Activated CD4-positive, alpha-beta T cell treated with anti-CD3 and anti-CD28 coated beads, Interleukin-2, amount 50 U/mL, for 24 hours (primary cell): ENCODE measurements around the gene TMTC1.
"Not testable (repeated sequence)": the region's sequence is repeated elsewhere in the genome, so short reads cannot be mapped to it uniquely, and the experiment has no call there.

Source experiments
- DNase-seq, 2 donors: peaks; one replicate each; pipeline ENCODE4 v3.0.0-alpha.2; 2020; ENCODE audit warnings: low read depth in 1 of 2, low spot score in 1 of 2

TMTC1 gene

GRCh38 chr12:29783773-29784666 lies at the start of gene TMTC1:
Gene TMTC1, minus strand, starts transcription at chr12:29783942. Its CDS starts 191 bp downstream, at chr12:29783751.
- no peak for DNase-seq

GRCh38 chr12:29831173-29831572 lies 47.4 kb upstream of the TMTC1 start:
- DNase-seq = no peak

- no peak for DNase-seq
Observed at GRCh38 chr12:29830391-29830790, 46.6 kb upstream of the TMTC1 start.

GRCh38 chr12:29818916-29819623 lies 35.3 kb upstream of the TMTC1 start:
- DNase-seq = no peak

- DNase-seq = no peak
Observed at GRCh38 chr12:29816874-29817725, 33.4 kb upstream of the TMTC1 start.

GRCh38 chr12:29809616-29810361 lies 26.0 kb upstream of the TMTC1 start:
- not testable (repeated sequence) for DNase-seq

GRCh38 chr12:29807129-29807528 lies 23.4 kb upstream of the TMTC1 start:
- no peak for DNase-seq

GRCh38 chr12:29804019-29804418 lies 20.3 kb upstream of the TMTC1 start:
- no peak for DNase-seq

- DNase-seq = no peak
Observed at GRCh38 chr12:29799591-29799990, 15.8 kb upstream of the TMTC1 start.

GRCh38 chr12:29797565-29798355 lies 14.0 kb upstream of the TMTC1 start:
- DNase-seq = no peak

GRCh38 chr12:29796823-29797263 lies 13.1 kb upstream of the TMTC1 start:
- DNase-seq = no peak

GRCh38 chr12:29795715-29796114 lies 12.0 kb upstream of the TMTC1 start:
- DNase-seq = no peak

- DNase-seq = no peak
Observed at GRCh38 chr12:29794862-29795261, 11.1 kb upstream of the TMTC1 start.

- no peak for DNase-seq
Observed at GRCh38 chr12:29792853-29793252, 9.1 kb upstream of the TMTC1 start.

GRCh38 chr12:29792132-29792531 lies 8.4 kb upstream of the TMTC1 start:
- no peak for DNase-seq

GRCh38 chr12:29782871-29783772 lies 620 bp downstream of the TMTC1 start:
- no peak for DNase-seq

GRCh38 chr12:29782285-29782870 lies 1.4 kb downstream of the TMTC1 start:
- no peak for DNase-seq

- no peak for DNase-seq
Observed at GRCh38 chr12:29781705-29782266, 2.0 kb downstream of the TMTC1 start.
